Skeletal muscle satellite cell (primary cell): ENCODE measurements around the gene PRM1.

ENCODE experiments used
- H3K27me3 ChIP-seq: 2 replicates; pipeline ENCODE4 v1.7.0; 2013; ENCODE audit warnings: low read length; ENCODE audit not compliant: control insufficient read depth, insufficient read depth
- H3K36me3 ChIP-seq: 2 replicates; pipeline ENCODE4 v1.7.0; 2013; ENCODE audit warnings: mild to moderate bottlenecking, control low read depth, low read length; ENCODE audit not compliant: insufficient read depth
- H3K4me1 ChIP-seq: 2 replicates; pipeline ENCODE4 v1.7.0; 2013; ENCODE audit warnings: low read length; ENCODE audit not compliant: control insufficient read depth, insufficient read depth
- H3K4me2 ChIP-seq: 2 replicates; pipeline ENCODE4 v1.7.0; 2013; ENCODE audit warnings: mild to moderate bottlenecking, low read length
- H3K4me3 ChIP-seq: 2 replicates; pipeline ENCODE4 v1.7.0; 2013; ENCODE audit warnings: low read length
- H3K9ac ChIP-seq: 2 replicates; pipeline ENCODE4 v1.7.0; 2013; ENCODE audit warnings: mild to moderate bottlenecking, low read depth, low read length, moderate library complexity
- H3K9me3 ChIP-seq: replicated peaks from 2 replicates; pipeline ENCODE4 v1.7.0; 2013; ENCODE audit warnings: mild to moderate bottlenecking, control low read depth, low read length

PRM1 gene

DNA sequence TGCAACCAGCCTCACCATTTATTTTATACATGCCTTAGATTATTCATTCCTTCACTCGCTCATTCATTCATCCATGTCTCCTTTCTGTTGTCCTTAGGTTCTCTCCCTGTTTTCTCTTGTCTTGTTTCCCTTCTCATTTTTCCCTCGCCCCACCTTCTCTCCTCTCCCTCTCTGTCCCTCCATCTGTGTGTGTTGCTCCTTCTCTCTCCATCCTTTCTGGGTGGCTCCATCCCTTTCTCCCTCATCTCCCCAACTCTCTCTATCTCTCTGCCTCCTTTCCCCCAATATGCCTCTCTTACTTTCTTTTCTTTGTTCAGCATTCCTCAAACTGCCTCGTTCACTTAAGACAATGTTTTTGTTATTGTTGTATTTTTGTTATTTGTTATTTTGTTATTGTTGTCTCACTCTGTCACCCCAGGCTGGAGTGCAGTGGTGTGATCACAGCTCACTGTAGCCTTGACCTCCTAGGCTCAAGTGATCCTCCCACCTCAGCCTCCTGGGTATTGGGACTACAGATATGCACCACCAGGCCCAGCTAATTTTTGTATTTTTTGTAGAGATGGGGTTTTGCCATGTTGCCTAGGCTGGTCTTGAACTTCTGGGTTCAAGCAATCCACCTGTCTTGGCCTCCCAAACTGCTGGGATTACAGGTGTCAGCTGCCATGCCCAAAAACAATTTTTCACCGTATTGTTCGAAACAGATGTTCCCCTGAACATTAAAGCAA, 39.5 kb downstream of the PRM1 start:
- Histone ChIP-seq H3K27me3 (peaks cover 22% of the 10 kb centered on the region), H3K9ac (no peak overlapping the region), H3K36me3 (no peaks in the 10 kb centered on the region), H3K4me3 (no peak overlapping the region), H3K4me1 (no peaks in the 10 kb centered on the region), H3K9me3 (no peaks in the 10 kb centered on the region), H3K4me2 (no peak overlapping the region)

DNA sequence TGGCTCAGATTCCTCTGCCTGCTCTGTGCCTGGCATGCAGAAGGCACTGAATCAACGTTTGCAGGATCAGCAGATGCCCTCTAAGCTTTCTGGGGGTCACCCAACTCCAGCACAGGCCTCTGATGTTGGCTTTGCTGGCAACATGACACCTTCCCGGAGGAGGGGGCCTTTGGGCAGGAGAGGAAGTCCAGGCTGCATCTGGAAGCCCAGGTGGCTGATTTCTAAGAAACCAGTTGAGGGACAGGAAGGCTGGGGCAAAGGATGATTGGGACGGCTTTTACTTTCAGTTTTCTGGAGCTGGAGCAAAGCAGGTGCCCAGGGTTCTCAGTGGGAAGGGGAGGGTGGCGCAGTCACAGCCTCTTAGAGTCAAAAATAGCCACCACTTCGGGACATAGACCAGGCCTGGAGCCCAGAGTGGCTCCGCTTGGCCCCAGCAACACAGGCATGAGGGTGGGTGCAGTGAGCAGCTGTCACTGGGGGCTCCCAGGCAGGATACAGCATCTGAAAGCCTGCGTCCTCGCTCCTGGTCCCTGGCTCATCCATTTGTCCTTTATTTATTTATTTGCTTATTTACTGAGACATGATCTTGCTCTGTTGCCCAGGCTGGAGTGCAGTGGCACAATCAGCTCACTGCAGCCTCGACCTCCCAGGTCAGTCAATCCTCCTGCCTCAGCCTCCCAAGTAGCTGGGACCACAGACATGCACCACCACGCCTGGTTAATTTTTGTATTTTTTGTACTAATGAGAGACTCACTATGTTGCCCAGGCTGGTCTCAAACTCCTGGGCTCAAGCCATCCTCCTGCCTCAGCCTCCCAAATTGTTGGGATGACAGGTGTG, 40.3 kb downstream of the PRM1 start:
- H3K27me3 ChIP-seq = peaks cover 22% of the 10 kb centered on the region
- no peak overlapping the region for H3K4me3 ChIP-seq
- H3K4me2 ChIP-seq = peak overlapping the region; percentile 13
- no peaks in the 10 kb centered on the region for H3K9me3 ChIP-seq
- H3K4me1 ChIP-seq = no peaks in the 10 kb centered on the region
- H3K36me3 ChIP-seq = no peaks in the 10 kb centered on the region
- H3K9ac ChIP-seq = no peak overlapping the region

DNA sequence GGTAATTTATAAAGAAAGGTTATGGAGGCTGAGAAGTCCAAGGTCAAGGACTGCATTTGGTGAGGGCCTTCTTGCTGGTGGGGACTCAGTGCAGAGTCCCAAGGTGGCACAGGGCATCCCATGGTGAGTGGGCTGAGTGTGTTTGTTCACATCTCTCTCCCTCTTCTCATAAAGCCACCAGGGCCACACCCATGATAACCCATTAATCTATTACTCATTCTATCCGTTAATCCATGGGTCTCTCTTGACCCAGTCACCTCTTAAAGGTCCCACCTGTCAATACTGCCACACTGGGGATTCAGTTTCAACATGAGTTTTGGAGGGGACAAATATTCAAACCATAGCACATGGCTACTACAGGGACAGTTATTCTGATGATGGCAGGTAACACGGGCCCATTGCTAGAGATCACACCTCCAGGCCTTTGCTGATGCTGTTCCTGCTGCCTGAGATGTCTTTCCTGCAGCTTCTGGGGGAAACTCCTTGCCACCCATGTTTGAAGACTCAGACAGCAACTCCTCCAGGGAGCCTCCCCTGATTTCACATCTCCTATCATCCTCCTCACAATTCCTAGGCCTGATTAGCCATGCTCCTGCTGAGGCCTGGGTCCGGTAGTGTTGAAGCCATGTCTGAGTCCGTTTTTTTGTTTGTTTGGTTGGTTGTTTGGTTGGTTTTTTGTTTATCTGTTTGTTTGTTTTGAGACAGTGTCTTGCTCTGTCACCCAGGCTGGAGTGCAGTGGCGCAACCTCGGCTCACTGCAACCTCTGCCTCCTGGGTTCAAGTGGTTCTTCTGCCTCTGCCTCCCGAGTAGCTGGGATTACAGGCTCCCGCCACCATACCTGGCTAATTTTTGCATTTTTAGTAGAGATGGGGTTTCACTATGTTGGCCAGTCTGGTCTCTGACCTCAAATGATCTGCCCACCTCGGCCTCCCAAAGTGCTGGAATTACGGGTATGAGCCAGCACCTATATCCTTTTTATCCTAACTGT, 41.2 kb downstream of the PRM1 start:
- H3K36me3 ChIP-seq = no peaks in the 10 kb centered on the region
- H3K4me3 ChIP-seq = no peak overlapping the region
- no peaks in the 10 kb centered on the region for H3K9me3 ChIP-seq
- no peak overlapping the region for H3K9ac ChIP-seq
- no peak overlapping the region for H3K4me2 ChIP-seq
- H3K4me1 ChIP-seq = no peaks in the 10 kb centered on the region
- peaks cover 19% of the 10 kb centered on the region for H3K27me3 ChIP-seq

- H3K9me3 ChIP-seq = no peaks in the 10 kb centered on the region
- H3K27me3 ChIP-seq = peaks cover 16% of the 10 kb centered on the region
- H3K36me3 ChIP-seq = no peaks in the 10 kb centered on the region
These were observed 42.6 kb downstream of the PRM1 start for GRCh38 chr16:11238272-11239202.

GRCh38 chr16:11236461-11237254, 44.5 kb downstream of the PRM1 start:
- Histone ChIP-seq H3K27me3 (peaks cover 2% of the 10 kb centered on the region), H3K9me3 (no peaks in the 10 kb centered on the region), H3K4me1 (peaks cover 6% of the 10 kb centered on the region), H3K9ac (no peak overlapping the region), H3K36me3 (no peaks in the 10 kb centered on the region), H3K4me3 (no peak overlapping the region), H3K4me2 (no peak overlapping the region)

More at GRCh38 chr16:11238272-11239202, 42.6 kb downstream of the PRM1 start:
- H3K4me2 ChIP-seq = no peak overlapping the region
- no peak overlapping the region for H3K9ac ChIP-seq
- no peak overlapping the region for H3K4me3 ChIP-seq
- H3K4me1 ChIP-seq = peaks cover 6% of the 10 kb centered on the region

- no peaks in the 10 kb centered on the region for H3K27me3 ChIP-seq
- H3K9me3 ChIP-seq = no peaks in the 10 kb centered on the region
- H3K4me3 ChIP-seq = no peak overlapping the region
- H3K4me1 ChIP-seq = peaks cover 6% of the 10 kb centered on the region
- no peaks in the 10 kb centered on the region for H3K36me3 ChIP-seq
- H3K9ac ChIP-seq = no peak overlapping the region
- no peak overlapping the region for H3K4me2 ChIP-seq
These were observed 45.5 kb downstream of the PRM1 start for GRCh38 chr16:11235703-11235991.

- H3K9me3 ChIP-seq = no peaks in the 10 kb centered on the region
- H3K4me3 ChIP-seq = no peak overlapping the region
- H3K27me3 ChIP-seq = no peaks in the 10 kb centered on the region
- H3K4me1 ChIP-seq = peaks cover 6% of the 10 kb centered on the region
- H3K36me3 ChIP-seq = no peaks in the 10 kb centered on the region
- H3K4me2 ChIP-seq = no peak overlapping the region
- no peak overlapping the region for H3K9ac ChIP-seq
These were observed 46.0 kb downstream of the PRM1 start for GRCh38 chr16:11234884-11235702.

DNA sequence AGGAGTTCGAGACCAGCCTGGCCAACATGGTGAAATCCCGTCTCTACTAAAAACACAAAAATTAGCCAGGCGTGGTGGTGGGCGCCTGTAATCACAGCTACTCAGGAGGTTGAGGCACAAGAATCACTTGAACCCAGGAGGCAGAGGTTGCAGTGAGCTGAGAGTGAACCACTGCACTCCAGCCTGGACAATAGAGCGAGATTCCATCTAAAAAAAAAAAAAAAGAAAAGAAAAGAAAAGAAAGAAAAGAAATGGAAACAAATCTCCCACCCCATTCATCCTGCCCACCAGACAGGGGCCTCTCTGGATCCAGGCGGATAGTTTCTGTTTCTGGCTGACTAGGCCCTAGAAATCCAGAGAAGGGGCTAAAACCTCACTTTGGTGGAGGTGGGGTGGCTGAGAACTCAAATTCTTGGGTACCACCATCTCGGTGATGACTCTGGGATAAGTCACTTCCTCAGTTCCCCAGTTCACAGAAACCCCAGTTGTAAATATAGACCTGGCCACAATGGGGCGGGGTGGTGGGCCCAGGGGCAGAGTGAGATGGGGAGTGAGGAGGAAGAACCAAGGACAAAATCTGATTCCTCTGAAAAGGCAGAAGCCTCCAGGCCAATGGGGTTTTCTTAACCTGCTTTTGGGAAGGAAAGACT, 47.3 kb downstream of the PRM1 start:
- Histone ChIP-seq H3K9me3 (no peaks in the 10 kb centered on the region), H3K4me3 (no peak overlapping the region), H3K4me2 (no peak overlapping the region), H3K36me3 (no peaks in the 10 kb centered on the region), H3K9ac (no peak overlapping the region), H3K4me1 (peaks cover 6% of the 10 kb centered on the region), H3K27me3 (no peaks in the 10 kb centered on the region)

DNA sequence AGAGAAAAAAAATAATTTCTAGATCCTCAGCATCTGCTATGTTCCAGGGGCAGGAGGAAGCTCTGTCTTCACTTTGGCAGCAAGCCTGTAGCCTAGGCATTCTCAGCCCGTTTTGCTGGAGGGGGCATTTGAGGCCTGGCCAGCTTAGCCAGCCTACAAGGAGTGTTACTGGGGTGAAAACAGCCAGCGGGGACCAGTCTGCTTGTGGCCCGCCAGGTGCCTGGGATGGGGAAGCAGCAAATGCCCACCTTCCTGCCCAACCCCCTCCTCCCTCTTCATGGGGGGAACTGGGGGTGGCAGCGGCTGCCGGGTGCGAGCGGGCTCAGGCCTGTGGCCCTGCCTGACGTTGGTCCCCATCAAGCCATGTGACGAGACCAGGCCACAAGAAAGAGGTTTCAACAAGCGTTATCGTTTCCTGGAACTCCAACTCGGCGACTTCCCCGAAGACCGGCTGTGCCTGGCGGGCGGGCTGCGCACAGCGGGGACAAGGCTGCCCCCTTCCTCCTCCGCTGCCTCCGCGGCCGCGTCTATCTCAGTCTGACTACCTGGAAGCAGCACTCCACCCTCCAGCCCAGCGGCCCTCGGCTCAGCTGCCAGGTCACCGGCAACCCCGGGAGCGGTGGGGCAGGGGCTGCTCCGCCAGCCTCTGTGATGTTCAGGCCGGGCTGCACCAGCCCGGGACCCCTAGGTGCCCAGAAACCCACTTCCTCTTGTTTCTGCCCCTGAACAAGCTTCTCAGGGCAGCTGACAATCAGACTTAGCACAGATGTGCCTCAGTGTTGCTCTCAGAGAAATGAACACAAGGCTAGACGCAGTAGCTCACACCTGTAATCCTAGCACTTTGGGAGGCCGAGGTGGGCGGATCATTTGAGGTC, 48.0 kb downstream of the PRM1 start:
- Histone ChIP-seq H3K36me3 (no peaks in the 10 kb centered on the region), H3K9ac (no peak overlapping the region), H3K27me3 (no peaks in the 10 kb centered on the region), H3K4me3 (no peak overlapping the region), H3K4me1 (peaks cover 6% of the 10 kb centered on the region), H3K4me2 (no peak overlapping the region), H3K9me3 (no peaks in the 10 kb centered on the region)
